GM21447 (cell line): ENCODE measurements around the gene FAM217A.

Experiments used
- ATAC-seq: cut with Tn5 transposase; IDR thresholded peaks from one replicate; pipeline ENCODE4 v1.9.1; 2021; ENCODE audit not compliant: unreplicated experiment

Gene FAM217A

DNA sequence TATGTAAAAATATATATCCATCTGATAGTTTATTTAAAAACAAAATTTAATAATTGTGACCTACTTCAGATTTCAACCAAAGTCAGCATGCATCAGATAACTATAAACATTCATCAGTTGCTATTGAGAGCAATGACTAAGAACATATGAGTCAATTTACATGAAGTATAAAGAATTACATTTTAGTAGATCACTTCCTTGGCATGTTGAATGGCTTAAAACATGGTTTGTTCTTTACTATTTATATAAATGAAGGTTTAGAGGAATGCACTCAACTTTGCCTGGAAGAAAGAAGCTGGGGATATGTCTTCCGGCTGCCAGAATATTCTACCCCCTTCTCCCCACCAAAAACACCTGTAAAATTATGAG lies 6.4 kb upstream of the FAM217A start:
- ATAC-seq = no peak

DNA sequence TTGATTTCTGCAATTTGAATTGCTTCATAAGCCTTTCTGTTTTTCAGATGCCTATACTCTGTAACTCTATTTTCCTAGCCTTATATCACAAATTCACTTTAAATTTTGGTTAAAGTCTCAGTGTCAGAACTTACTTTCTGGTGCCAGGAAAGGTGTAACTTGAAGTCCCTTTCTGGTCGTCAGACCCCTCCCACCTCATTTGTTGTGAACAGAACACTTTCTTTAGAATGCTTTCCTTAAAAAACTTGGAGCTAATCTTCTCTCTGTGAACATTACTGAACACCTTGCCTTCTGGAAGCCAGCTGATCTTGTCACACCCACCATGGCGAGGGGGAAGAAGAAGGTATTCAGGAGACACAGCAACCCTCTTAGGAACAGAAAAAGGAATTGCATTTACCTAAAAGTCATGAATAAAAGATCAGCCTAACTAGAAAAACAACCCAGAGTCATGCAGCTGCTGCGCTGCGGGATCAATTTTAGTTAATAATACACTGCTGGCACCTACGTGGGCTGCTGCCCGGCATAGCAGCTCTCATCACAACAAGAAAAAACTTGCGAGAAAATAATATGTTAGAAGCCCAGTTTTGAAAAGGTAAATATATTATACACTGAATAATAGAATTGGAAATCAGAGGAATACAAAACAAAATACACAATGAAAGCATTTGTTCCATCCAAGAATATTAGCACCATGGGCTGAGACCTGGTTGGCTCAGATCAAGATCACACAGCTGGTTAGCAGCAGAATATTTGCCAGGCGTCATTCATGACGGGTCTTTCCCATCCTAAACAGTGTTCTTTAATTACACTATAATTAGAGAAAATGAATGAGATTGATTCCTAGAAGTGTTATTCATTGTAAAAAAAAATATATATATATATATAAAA lies 5.8 kb upstream of the FAM217A start:
- no peak for ATAC-seq

GRCh38 chr6:4074478-4075235 lies 4.3 kb downstream of the FAM217A start:
- ATAC-seq = no peak

DNA sequence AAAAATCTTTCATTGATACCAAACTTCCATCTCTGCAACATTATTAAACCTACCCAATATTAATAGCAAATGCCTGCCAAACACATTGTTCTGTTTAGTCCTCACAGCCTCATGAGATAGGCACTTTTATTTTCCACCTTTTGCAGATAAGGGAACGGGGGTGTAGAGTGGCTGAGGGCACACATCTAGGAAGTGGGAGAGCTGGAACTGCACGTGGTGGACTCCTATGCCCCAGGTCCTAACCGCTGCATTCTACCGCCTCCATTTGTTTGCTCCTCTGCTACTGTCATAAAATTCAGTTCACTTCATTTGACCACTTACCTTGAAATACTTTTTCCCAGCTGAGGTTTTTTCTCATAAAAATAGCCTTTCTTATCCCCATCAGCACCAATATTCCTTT lies 7.6 kb downstream of the FAM217A start:
- no peak for ATAC-seq

DNA sequence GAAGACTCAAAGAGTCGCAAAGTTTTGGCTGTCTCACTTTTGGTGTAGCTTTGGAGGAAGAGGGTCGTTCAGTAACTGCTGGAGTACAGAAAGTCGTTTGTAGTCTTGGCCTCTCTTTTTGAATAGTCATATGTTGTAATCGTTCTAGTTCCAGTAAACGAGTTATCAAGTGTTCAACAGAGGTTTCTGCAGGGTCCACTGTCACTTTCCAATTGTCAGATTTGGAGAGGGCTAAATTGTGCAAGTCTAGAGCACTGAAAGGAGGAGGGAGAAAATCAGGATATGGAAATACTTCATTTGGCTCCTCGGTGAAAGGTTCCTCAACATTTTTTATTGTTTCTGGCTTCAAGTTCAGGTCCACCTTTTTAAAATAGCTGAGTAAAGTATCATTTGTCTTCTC lies 9.7 kb downstream of the FAM217A start:
- no peak for ATAC-seq

DNA sequence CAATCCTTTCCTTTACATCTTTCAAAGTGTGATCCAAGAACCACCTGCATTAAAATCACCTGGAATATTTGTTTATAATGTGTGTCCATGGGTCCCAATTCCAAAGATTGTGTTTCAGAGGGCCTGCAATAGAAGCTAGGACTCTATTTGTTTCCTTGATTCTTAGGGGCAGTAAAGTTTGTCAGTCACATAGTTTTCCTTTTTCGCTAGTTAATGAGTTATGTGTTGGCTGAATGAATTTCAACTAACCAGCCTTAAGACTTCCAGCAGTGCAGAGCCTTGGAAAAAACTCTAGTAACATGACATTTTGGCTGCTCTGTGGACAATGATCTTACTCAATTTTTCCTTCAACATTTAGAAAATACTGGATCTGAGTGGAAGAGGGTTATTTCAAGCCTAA lies 11.3 kb downstream of the FAM217A start:
- no peak for ATAC-seq

- no peak for ATAC-seq
Measured at GRCh38 chr6:4066029-4066755, 12.7 kb downstream of the FAM217A start.

DNA sequence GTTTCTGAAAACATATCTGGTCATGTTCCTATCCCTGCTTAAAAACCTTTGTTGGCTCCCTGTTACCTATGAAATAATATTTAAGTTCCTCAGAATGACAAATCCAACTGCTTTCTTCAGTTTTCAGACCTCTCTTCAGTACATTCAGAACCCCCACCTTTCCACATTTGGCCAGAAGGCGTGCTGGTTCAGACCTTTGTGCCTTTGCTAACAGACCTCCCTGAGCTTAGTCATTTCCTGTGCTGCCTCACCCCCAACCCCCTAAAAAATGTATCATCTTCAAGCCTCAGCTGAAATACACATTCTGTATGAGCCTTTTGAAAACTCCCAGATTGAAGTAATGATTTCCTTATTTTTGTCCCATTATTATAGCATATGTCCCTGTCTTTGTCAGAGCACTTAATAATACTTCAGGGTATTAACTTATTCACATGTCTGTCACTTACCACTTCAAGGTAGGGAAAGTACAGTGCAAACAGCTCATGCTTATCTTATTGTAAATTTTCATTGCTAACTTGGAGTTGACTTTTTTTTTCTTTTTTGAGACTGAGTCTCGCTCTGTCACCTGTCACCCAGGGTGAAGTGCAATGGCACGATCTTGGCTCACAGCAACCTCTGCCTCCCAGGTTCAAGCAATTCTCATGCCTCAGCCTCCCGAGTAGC lies 19.7 kb downstream of the FAM217A start:
- ATAC-seq = no peak

DNA sequence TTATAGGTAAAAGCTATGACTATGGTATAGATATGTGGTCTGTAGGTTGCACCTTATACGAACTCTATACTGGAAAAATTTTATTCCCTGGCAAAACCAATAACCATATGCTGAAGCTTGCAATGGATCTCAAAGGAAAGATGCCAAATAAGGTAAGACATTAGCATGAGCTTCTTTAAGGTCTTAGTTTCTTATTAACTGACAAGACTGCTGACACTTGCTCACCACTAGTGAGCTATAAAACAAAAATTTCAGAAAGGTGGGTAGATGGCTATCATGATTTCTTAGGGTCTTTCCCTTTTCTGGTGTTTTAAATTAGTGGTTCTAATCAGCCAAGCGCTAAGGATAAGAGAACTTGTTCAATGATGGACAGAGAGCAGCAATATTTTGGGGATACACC lies 21.9 kb downstream of the FAM217A start:
- no peak for ATAC-seq

DNA sequence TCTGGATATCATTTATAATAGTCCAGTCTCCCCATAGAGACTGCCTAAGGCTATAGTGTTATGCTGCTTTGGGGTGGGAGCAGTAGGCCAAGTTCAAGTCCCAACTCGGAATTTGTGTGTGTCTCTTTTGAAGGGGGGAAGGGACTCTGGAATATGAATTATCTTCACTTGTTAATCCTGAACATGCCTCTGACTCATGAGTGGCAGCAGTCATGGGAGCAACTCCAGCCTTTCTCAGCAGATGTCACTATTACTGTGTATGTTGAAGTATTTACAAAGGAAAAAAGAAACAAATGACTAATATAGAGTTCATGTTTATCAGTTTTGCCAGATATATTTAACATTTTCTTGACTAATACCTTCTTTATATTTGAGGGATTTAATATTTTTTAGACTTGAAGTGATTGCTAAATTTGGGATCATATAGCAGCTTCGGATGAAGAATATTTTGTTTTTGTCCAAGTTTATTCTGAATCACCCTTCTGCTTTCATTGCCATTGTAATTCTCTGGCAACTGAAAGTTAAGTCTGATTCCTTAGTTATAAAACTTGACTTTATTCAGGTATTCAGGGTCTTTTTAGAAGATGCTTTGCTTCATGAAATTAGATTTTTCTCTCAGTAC lies 23.4 kb downstream of the FAM217A start:
- ATAC-seq = no peak

- ATAC-seq = no peak
Measured at GRCh38 chr6:4049246-4049645, 29.7 kb downstream of the FAM217A start.

DNA sequence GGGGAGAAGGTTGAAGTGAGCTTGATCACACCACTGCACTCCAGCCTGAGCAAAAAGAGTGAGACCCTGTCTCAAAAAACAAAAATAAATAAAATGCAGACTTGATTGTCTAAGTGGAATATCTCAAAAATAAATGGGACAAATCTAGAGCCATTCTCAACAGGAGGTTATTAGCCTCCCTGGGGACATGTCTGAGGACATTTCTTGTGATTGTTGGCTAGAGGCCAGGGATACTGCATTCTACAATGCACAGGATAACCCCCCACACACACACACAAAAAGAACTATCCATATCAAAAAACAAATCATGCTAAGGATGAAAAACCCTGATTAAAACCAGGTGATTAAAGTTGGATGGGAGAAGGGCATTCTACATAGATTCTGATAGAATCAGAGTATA lies 37.5 kb downstream of the FAM217A start:
- ATAC-seq = no peak

GRCh38 chr6:4039348-4039747 lies 39.6 kb downstream of the FAM217A start:
- no peak for ATAC-seq

GRCh38 chr6:4036581-4036980 lies 42.4 kb downstream of the FAM217A start:
- no peak for ATAC-seq

GRCh38 chr6:4032475-4032874 lies 46.5 kb downstream of the FAM217A start:
- no peak for ATAC-seq

DNA sequence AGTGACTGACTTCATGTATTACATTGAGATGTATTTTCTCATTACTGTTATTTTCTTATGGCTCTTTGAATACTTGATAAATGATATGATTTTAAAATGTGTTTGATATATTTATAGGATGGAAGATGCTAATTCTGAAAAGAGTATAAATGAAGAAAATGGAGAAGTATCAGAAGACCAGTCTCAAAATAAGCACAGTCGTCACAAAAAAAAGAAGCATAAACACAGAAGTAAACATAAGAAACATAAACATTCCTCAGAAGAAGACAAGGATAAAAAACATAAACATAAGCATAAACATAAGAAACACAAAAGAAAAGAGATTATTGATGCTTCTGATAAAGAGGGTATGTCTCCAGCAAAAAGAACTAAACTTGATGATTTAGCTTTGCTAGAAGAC lies 47.5 kb downstream of the FAM217A start:
- no peak for ATAC-seq

GRCh38 chr6:4030669-4031068 lies 48.3 kb downstream of the FAM217A start:
- no peak for ATAC-seq

DNA sequence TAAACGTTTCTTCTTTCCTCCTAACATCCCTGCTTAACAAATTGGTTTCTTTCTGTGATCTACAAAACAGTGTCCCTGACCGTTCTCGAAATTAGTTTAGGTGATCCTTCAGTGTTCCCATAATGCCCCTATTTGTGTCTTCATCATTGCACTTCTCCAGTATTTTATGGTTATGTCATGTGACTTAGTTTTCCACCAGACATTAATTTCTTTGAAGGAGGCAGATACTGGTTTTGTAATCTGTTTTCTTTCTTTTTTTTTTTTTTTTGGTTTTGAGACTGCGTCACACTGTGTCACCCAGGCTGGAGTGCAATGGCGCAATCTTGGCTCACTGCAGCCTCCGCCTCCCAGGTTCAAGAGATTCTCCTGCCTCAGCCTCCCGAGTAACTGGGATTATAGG lies 49.2 kb downstream of the FAM217A start:
- ATAC-seq = no peak

DNA sequence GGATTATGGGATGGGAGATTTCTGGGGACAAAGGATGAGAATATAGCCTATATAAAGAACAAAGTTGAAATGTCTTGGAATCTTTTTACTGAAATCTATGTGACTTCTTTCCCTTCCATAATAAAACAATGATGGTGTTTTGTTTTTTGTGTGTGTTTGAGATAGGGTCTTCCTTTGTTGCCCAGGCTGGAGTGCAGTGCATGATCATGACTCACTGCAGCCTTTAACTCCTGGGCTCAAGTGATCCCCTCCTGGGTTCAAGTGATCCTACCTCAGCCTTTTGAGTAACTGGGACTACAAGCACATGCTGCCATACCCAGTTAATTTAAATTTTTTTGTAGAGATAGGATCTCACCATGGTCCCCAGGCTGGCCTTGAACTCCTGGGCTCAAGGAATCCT lies 50.9 kb downstream of the FAM217A start:
- no peak for ATAC-seq

DNA sequence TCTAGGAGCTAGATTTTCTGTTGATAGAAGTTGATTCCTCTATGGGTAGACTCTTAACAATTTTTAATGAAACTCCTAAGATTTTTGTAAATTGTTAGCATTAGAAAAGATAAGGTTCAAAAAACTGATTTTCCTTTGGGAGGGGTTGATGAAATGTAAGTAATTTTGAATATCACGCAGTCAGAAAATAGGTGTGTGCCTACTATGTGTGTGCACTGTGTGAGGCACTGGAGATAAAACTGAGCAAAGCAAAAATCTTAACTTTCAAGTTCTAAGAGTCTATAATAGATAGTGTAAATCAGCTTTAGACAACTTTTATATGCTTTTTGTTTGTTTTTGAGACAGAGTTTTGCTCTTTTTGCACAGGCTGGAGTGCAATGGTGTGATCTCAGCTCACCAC lies 53.3 kb downstream of the FAM217A start:
- ATAC-seq = no peak

GRCh38 chr6:4023240-4023639 lies 55.7 kb downstream of the FAM217A start:
- no peak for ATAC-seq
